IPS-NIHi11 (cell line): Measurements from ENCODE around the gene SLC7A11.

Experiments
- DNase-seq: peaks from one replicate; pipeline ENCODE4 v3.0.0; 2012; ENCODE audit warnings: mixed read lengths, low spot score

Gene SLC7A11

GRCh38 chr4:138205531-138206233 is 36.5 kb downstream of the SLC7A11 start:
- no peak for DNase-seq

GRCh38 chr4:138204507-138204906 is 37.6 kb downstream of the SLC7A11 start:
- no peak for DNase-seq

- no peak for DNase-seq
These were observed 39.5 kb downstream of the SLC7A11 start for GRCh38 chr4:138202686-138203085.

- DNase-seq: no peak
These were observed 41.9 kb downstream of the SLC7A11 start for GRCh38 chr4:138200236-138200590.

GRCh38 chr4:138199568-138200235 is 42.4 kb downstream of the SLC7A11 start:
- peak; percentile 31 for DNase-seq

- no peak for DNase-seq
These were observed 46.0 kb downstream of the SLC7A11 start for GRCh38 chr4:138196153-138196552.

- DNase-seq: no peak
These were observed 48.2 kb downstream of the SLC7A11 start for GRCh38 chr4:138193963-138194362.

- no peak for DNase-seq
These were observed 50.0 kb downstream of the SLC7A11 start for GRCh38 chr4:138192113-138192512.

GRCh38 chr4:138190452-138190858 is 51.7 kb downstream of the SLC7A11 start:
- no peak for DNase-seq

GRCh38 chr4:138189206-138189605 is 52.9 kb downstream of the SLC7A11 start:
- no peak for DNase-seq

GRCh38 chr4:138188406-138189084 is 53.6 kb downstream of the SLC7A11 start:
- no peak for DNase-seq

- no peak for DNase-seq
These were observed 56.1 kb downstream of the SLC7A11 start for GRCh38 chr4:138185859-138186645.

GRCh38 chr4:138184886-138185285 is 57.3 kb downstream of the SLC7A11 start:
- no peak for DNase-seq

- DNase-seq: peak; percentile 34
These were observed 59.2 kb downstream of the SLC7A11 start for GRCh38 chr4:138182838-138183426.

- DNase-seq: no peak
These were observed 60.9 kb downstream of the SLC7A11 start for GRCh38 chr4:138181287-138181686.

- DNase-seq: no peak
These were observed 63.6 kb downstream of the SLC7A11 start for GRCh38 chr4:138178566-138178965.

GRCh38 chr4:138177278-138177968 is 64.7 kb downstream of the SLC7A11 start:
- no peak for DNase-seq

- DNase-seq: no peak
These were observed 67.0 kb downstream of the SLC7A11 start for GRCh38 chr4:138174981-138175794.

- no peak for DNase-seq
These were observed 77.9 kb downstream of the SLC7A11 start for GRCh38 chr4:138164208-138164607.

- no peak for DNase-seq
These were observed 79.0 kb downstream of the SLC7A11 start for GRCh38 chr4:138163171-138163570.

- no peak for DNase-seq
These were observed 79.9 kb downstream of the SLC7A11 start for GRCh38 chr4:138162259-138162658.
